Measurements from ENCODE around the gene TMEM245. TPM values are rescaled to one million over a fixed set of nuclear protein-coding genes. Genes with fewer than 3 reads are reported as not detected.

The TMEM245 gene
- total and polyA plus RNA-seq, 2 of the 13 experiments (the other 11 are each of a cell fraction or from before 2014, with no cell fraction given) = 53.5 to 55.4 TPM

- TF ChIP-seq ZNF710 (CRISPR knock-in tag; IDR thresholded peaks at IDR 0.05; ENCODE audit: borderline replicate concordance) (no peak), ZNF639 (CRISPR knock-in tag; conservative IDR thresholded peaks at IDR 0.05) (no peak), GATAD2A (CRISPR knock-in tag; IDR thresholded peaks at IDR 0.05) (peak; percentile 35; the same call in 1 of the 2 replicates), ATF4 (CRISPR knock-in tag; IDR thresholded peaks at IDR 0.05) (no peak), AHR (CRISPR knock-in tag; IDR thresholded peaks at IDR 0.05) (no peak), IKZF1 (IDR thresholded peaks at IDR 0.05) (no peak), NAIF1 (CRISPR knock-in tag; IDR thresholded peaks at IDR 0.05; ENCODE audit: borderline replicate concordance) (no peak), ZNF432 (CRISPR knock-in tag; IDR thresholded peaks at IDR 0.05; ENCODE audit: borderline replicate concordance) (no peak), ZNF326 (CRISPR knock-in tag; IDR thresholded peaks at IDR 0.05; ENCODE audit: borderline replicate concordance) (no peak), IRF9 (CRISPR knock-in tag; IDR thresholded peaks at IDR 0.05; ENCODE audit: borderline replicate concordance) (no peak), CBX1 (IDR thresholded peaks at IDR 0.05; ENCODE audit: low read depth) (no peak), PREB (CRISPR knock-in tag; IDR thresholded peaks at IDR 0.05) (no peak), POGZ (CRISPR knock-in tag; IDR thresholded peaks at IDR 0.05) (no peak), MBNL3 (CRISPR knock-in tag; conservative IDR thresholded peaks at IDR 0.05) (no peak), ZNF17 (CRISPR knock-in tag; IDR thresholded peaks at IDR 0.05) (no peak), ADNP (CRISPR knock-in tag; IDR thresholded peaks at IDR 0.05) (no peak), DMTF1 (CRISPR knock-in tag; IDR thresholded peaks at IDR 0.05) (no peak), GTF3A (CRISPR knock-in tag; conservative IDR thresholded peaks at IDR 0.05) (no peak), ZBTB33 (CRISPR knock-in tag; IDR thresholded peaks at IDR 0.05) (peak; percentile 88), ZNF12 (CRISPR knock-in tag; IDR thresholded peaks at IDR 0.05) (no peak)
These were observed 47.5 kb downstream of the TMEM245 start (continued) for GRCh38 chr9:109072133-109072692.

All from HepG2 (cell line).